BJ (cell line): Measurements from ENCODE around the gene ALS2. TPM values are rescaled to one million over a fixed set of nuclear protein-coding genes. Genes with fewer than 3 reads are reported as not detected.
A peak's percentile ranks its signal among the peaks of the same experiment; 100 is the strongest.

ENCODE experiments used
- CTCF ChIA-PET: fragments of 350-600 bp; formaldehyde crosslinking; extraction: SDS; loops from one replicate; lab custom pipeline; 2021; ENCODE audit warnings: antibody characterized with exemption, inconsistent platforms; lab: Yijun Ruan, JAX
- POLR2A ChIA-PET: fragments of 300-600 bp; sonication (Branson Sonifier 250); formaldehyde crosslinking; extraction: SDS; loops from one replicate; lab custom pipeline; 2021; ENCODE audit warnings: antibody characterized with exemption; lab: Charles Lee
- DNase-seq: peaks from one replicate; pipeline ENCODE4 v3.0.0-alpha.2; 2011; ENCODE audit warnings: low read depth
- H3K27me3 ChIP-seq: 2 replicates; pipeline ENCODE4 v1.6.0; 2011; ENCODE audit warnings: low read length; ENCODE audit not compliant: control insufficient read depth, insufficient read depth
- H3K36me3 ChIP-seq: 2 replicates; pipeline ENCODE4 v1.5.1; 2011; ENCODE audit warnings: low read length; ENCODE audit not compliant: control insufficient read depth, insufficient read depth
- H3K4me3 ChIP-seq: 2 replicates; pipeline ENCODE4 v1.5.1; 2011; ENCODE audit warnings: low read depth, mild to moderate bottlenecking, control low read depth, low read length
- polyA plus RNA-seq: library from polyadenylated mRNA; depleted of rRNA; stranded (reverse); fragments of >200 nt; gene quantifications from 2 replicates; pipeline ENCODE4 v1.2.3, GENCODE V29; 2011
- TF ChIP-seq, protein P1 (sequence below): IDR thresholded peaks from 2 replicates; pipeline ENCODE4 v1.5.1; 2011; ENCODE audit warnings: low read depth, mild to moderate bottlenecking, control low read depth, inconsistent platforms, low read length, moderate library complexity; ENCODE audit not compliant: insufficient read depth

ALS2 gene
- polyA plus RNA-seq, 1 experiment = 20.5 TPM

DNA sequence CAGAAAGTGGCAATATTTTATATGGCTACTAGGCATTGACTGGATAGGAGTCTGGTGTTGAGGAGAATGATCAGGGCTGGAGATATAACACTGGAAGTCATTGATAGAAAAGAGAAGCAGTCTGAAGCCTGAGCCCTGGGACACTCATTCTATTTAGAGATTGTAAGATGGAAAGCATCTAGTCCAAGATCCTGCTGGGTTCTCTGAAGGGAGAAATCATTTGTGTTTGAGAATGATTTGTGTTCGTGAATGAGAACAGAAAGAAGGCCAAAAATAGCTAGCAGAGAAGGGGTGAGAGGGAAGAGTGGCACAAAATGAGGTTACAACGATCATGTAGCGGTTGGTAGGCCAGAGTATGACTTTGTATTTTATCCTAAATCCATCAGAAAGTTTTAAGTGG is 7.6 kb upstream of the ALS2 start:
- H3K27me3 ChIP-seq = no peaks in the 10 kb centered on the region
- ChIA-PET POLR2A (no interaction called here), CTCF (interaction anchor here (1.5 to 1.6 kb wide), 3 partner anchors 72 to 390 kb away, joined by 3 read pairs; no protein-coding TSS in a partner anchor)
- H3K4me3 ChIP-seq = no peak overlapping the region
- no peaks in the 10 kb centered on the region for H3K36me3 ChIP-seq
- DNase-seq = no peak
- TF ChIP-seq, protein P1, sequence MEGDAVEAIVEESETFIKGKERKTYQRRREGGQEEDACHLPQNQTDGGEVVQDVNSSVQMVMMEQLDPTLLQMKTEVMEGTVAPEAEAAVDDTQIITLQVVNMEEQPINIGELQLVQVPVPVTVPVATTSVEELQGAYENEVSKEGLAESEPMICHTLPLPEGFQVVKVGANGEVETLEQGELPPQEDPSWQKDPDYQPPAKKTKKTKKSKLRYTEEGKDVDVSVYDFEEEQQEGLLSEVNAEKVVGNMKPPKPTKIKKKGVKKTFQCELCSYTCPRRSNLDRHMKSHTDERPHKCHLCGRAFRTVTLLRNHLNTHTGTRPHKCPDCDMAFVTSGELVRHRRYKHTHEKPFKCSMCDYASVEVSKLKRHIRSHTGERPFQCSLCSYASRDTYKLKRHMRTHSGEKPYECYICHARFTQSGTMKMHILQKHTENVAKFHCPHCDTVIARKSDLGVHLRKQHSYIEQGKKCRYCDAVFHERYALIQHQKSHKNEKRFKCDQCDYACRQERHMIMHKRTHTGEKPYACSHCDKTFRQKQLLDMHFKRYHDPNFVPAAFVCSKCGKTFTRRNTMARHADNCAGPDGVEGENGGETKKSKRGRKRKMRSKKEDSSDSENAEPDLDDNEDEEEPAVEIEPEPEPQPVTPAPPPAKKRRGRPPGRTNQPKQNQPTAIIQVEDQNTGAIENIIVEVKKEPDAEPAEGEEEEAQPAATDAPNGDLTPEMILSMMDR = no peak

DNA sequence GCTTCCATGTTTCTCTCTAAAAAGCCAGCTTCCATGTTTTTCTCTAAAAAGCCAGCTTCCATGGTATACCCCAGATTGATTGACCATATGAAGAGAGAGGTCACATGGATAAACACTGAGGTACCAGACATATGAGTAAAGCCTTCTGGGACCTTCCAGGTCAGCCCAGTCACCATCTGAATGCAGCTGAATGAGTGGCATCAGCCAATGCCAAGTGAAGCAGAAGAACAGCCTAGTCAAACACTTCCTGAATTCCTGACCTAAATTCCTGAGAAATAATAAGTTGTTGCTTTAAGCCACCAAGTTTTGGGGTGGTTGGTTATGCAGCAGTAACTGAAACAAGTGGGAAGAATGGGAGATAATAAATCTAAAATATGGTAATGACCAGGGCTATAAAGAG is 5.7 kb upstream of the ALS2 start:
- ChIA-PET CTCF (interaction anchor here (0.9 kb wide), 1 partner anchor 10 kb away, joined by 4 read pairs; no protein-coding TSS in a partner anchor), POLR2A (no interaction called here)
- Histone ChIP-seq H3K27me3 (no peaks in the 10 kb centered on the region), H3K4me3 (no peak overlapping the region), H3K36me3 (no peaks in the 10 kb centered on the region)
- no peak for DNase-seq
- TF ChIP-seq, protein P1 = no peak

DNA sequence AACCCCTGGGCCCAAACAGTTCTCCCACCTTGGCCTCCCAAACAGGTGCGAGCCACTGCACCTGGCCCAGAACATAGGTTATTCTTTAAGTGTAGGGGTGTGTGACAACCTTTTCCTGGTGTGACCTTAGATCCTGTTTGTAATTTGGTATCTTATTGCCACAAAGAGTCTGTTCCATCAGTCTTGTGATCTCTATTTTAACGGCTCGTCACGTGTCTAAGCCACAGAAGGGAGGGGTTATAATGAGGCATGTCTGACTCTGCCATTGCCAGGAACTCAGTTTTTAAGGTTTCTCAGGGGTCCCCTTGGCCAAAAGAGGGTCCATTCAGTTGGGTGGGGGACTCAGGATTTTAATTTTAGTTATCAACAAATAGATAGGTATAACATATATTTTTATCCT is 4.4 kb upstream of the ALS2 start:
- no peaks in the 10 kb centered on the region for H3K27me3 ChIP-seq
- no peak for DNase-seq
- POLR2A ChIA-PET = no interaction called here
- H3K36me3 ChIP-seq = no peaks in the 10 kb centered on the region
- H3K4me3 ChIP-seq = no peak overlapping the region
- CTCF ChIA-PET = no interaction called here
- TF ChIP-seq, protein P1 = no peak

DNA sequence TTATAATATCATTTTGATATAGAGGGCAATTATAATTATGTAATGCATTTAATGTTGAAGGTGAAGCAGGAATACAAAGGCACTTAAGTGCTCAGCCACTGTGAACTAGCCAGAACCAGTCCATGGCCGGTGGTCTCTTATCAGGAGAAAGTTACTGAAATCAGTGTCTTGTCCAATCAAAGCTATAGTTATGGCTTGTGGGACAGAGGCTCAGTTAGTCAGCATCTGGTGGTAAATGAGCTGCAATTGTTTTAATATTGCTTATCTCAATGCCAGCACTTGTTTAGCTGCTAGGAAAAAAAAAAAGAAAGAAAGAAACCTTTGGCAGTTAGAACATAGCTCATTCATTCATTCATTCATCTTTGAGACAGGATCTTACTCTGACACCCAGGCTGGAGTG is 3.8 kb upstream of the ALS2 start:
- TF ChIP-seq, protein P1 = no peak
- ChIA-PET POLR2A (no interaction called here), CTCF (no interaction called here)
- no peak for DNase-seq
- H3K4me3 ChIP-seq = no peak overlapping the region
- no peaks in the 10 kb centered on the region for H3K36me3 ChIP-seq
- H3K27me3 ChIP-seq = no peaks in the 10 kb centered on the region

DNA sequence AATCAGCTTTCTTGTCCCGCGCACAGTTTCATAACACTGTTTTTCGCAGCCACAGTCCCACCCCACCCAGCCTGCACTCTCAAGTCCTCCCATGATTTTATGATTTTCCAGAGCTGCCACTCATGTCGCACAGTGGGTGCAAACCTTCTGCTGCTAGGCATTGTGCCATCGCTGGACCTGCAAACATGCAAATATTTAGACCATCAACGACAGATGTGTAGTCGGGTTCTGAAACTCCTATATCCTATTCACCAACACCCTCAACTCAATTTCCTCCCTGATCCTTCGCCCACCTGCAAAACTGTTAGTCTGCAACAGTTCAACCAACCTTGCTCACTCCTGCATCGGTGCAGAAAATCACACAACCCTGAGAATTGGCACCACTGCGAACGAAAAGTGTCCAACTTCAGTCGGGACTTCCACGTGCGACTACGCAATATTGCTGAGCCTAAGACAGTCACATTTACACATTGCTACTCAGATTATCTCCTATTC is 871 bp upstream of the ALS2 start:
- H3K27me3 ChIP-seq = no peaks in the 10 kb centered on the region
- no peaks in the 10 kb centered on the region for H3K36me3 ChIP-seq
- TF ChIP-seq, protein P1 = no peak
- CTCF ChIA-PET = interaction anchor here (0.8 to 1.5 kb wide), 4 partner anchors 10 to 254 kb away, joined by 3 to 4 read pairs (median 4); no protein-coding TSS in a partner anchor
- POLR2A ChIA-PET = interaction anchor here (1.0 kb wide), 2 partner anchors 17 to 73 kb away, joined by 3 to 6 read pairs; no protein-coding TSS in a partner anchor
- DNase-seq = no peak
- H3K4me3 ChIP-seq = peak overlapping the region; percentile 79
